Neural progenitor cell (in vitro differentiated cells): ENCODE results near the gene BRWD1. TPM values are rescaled to one million over a fixed set of nuclear protein-coding genes. Genes with fewer than 3 reads are reported as not detected.
"Not testable (repeated sequence)": the region's sequence is repeated elsewhere in the genome, so short reads cannot be mapped to it uniquely, and the experiment has no call there.

Source experiments
- DNase-seq: peaks from one replicate; pipeline ENCODE4 v3.0.0-alpha.2; 2016; ENCODE audit warnings: low spot score
- H2AFZ ChIP-seq: fragments of 200-600 bp; sonication (generic); replicated peaks from 2 replicates; pipeline ENCODE4 v1.6.1; 2016; ENCODE audit warnings: antibody characterized with exemption
- H3F3A ChIP-seq: fragments of 200-600 bp; sonication (generic); 2 replicates; pipeline ENCODE4 v1.6.1; 2016; ENCODE audit warnings: antibody characterized with exemption, low read depth
- H3K27ac ChIP-seq: fragments of 200-600 bp; sonication (generic); 2 replicates; pipeline ENCODE4 v1.5.1; 2016; ENCODE audit warnings: mild to moderate bottlenecking
- H3K27me3 ChIP-seq: fragments of 200-600 bp; sonication (generic); 2 replicates; pipeline ENCODE4 v1.6.1; 2016; ENCODE audit warnings: mild to moderate bottlenecking, moderate library complexity
- H3K36me3 ChIP-seq: fragments of 200-600 bp; sonication (generic); 2 replicates; pipeline ENCODE4 v1.5.1; 2016
- H3K4me1 ChIP-seq: fragments of 200-600 bp; sonication (generic); 2 replicates; pipeline ENCODE4 v1.6.1; 2016; ENCODE audit warnings: mixed run types
- H3K4me2 ChIP-seq: fragments of 200-600 bp; sonication (generic); 2 replicates; pipeline ENCODE4 v1.6.1; 2016
- H3K4me3 ChIP-seq: fragments of 200-600 bp; sonication (generic); 2 replicates; pipeline ENCODE4 v1.5.1; 2016
- H3K79me2 ChIP-seq: fragments of 200-600 bp; sonication (generic); 2 replicates; pipeline ENCODE4 v1.6.1; 2016; ENCODE audit warnings: low read depth
- H3K9ac ChIP-seq: fragments of 200-600 bp; sonication (generic); 2 replicates; pipeline ENCODE4 v1.6.1; 2016
- H3K9me3 ChIP-seq: fragments of 200-600 bp; sonication (generic); 2 replicates; pipeline ENCODE4 v1.5.1; 2016; ENCODE audit warnings: low read depth
- H4K20me1 ChIP-seq: fragments of 200-600 bp; sonication (generic); 2 replicates; pipeline ENCODE4 v1.6.1; 2016; ENCODE audit warnings: low read depth
- H3K27ac Mint-ChIP-seq: 3 replicates; pipeline ENCODE4 v1.8.0; 2021; ENCODE audit warnings: mixed read lengths
- H3K27me3 Mint-ChIP-seq: 2 replicates; pipeline ENCODE4 v1.8.0; 2022; ENCODE audit warnings: low read depth, mild to moderate bottlenecking, inconsistent platforms, moderate library complexity, mixed read lengths; ENCODE audit not compliant: insufficient read depth
- H3K36me3 Mint-ChIP-seq: 3 replicates; pipeline ENCODE4 v1.8.0; 2021; ENCODE audit warnings: mixed read lengths
- H3K4me1 Mint-ChIP-seq: 3 replicates; pipeline ENCODE4 v1.8.0; 2021; ENCODE audit warnings: mixed read lengths
- H3K4me3 Mint-ChIP-seq: 3 replicates; pipeline ENCODE4 v1.8.0; 2021; ENCODE audit warnings: mild to moderate bottlenecking, moderate library complexity, mixed read lengths
- H3K9me3 Mint-ChIP-seq: 3 replicates; pipeline ENCODE4 v1.8.0; 2020; ENCODE audit warnings: mixed read lengths
- CTCF ChIP-seq: fragments of 200-600 bp; sonication (generic); IDR thresholded peaks from 2 replicates; pipeline ENCODE4 v1.5.1; 2017; ENCODE audit warnings: antibody characterized with exemption, mild to moderate bottlenecking
- EZH2 ChIP-seq: fragments of 200-600 bp; sonication (generic); IDR thresholded peaks from 2 replicates; pipeline ENCODE4 v1.6.1; 2017; ENCODE audit warnings: antibody characterized with exemption, mild to moderate bottlenecking, moderate library complexity
- EZH2phosphoT487 ChIP-seq: fragments of 200-600 bp; sonication (generic); IDR thresholded peaks from 2 replicates; pipeline ENCODE4 v1.6.1; 2017; ENCODE audit warnings: antibody characterized with exemption
- total RNA-seq: library from RNA; depleted of rRNA; stranded (reverse); fragments of >200 nt; gene quantifications from 2 replicates; pipeline ENCODE4 v1.2.3, GENCODE V29; 2015; ENCODE audit warnings: low replicate concordance

Gene BRWD1
- total RNA-seq, 1 donor from 2014 or later = 130 TPM

GRCh38 chr21:39221282-39221996 lies 92.0 kb downstream of the BRWD1 start:
- H3K27me3 Mint-ChIP-seq = no peaks in the 10 kb centered on the region
- no peaks in the 10 kb centered on the region for H3K4me1 Mint-ChIP-seq
- no peak overlapping the region for H3K27ac Mint-ChIP-seq
- Histone ChIP-seq H3K36me3 (peaks cover 33% of the 10 kb centered on the region), H3F3A (no peaks in the 10 kb centered on the region), H3K27me3 (no peaks in the 10 kb centered on the region), H4K20me1 (peaks cover 7% of the 10 kb centered on the region), H3K79me2 (no peaks in the 10 kb centered on the region), H2AFZ (no peak overlapping the region), H3K4me3 (no peak overlapping the region), H3K4me2 (no peak overlapping the region), H3K9me3 (no peaks in the 10 kb centered on the region), H3K9ac (no peak overlapping the region), H3K27ac (no peak overlapping the region), H3K4me1 (no peaks in the 10 kb centered on the region)
- peaks cover 30% of the 10 kb centered on the region for H3K36me3 Mint-ChIP-seq
- no peak for DNase-seq
- no peaks in the 10 kb centered on the region for H3K9me3 Mint-ChIP-seq
- H3K4me3 Mint-ChIP-seq = no peak overlapping the region
- TF ChIP-seq EZH2phosphoT487 (no peak), EZH2 (no peak), CTCF (no peak)

- H3K9me3 ChIP-seq, H4K20me1 ChIP-seq, DNase-seq, H3K27ac ChIP-seq, H3K9ac ChIP-seq, H3K9me3 Mint-ChIP-seq, H3K4me1 Mint-ChIP-seq, H2AFZ ChIP-seq, H3K27ac Mint-ChIP-seq, H3K4me3 ChIP-seq, H3K4me3 Mint-ChIP-seq, H3K4me2 ChIP-seq, H3K4me1 ChIP-seq, H3K79me2 ChIP-seq, H3K27me3 ChIP-seq, H3F3A ChIP-seq, H3K27me3 Mint-ChIP-seq: not testable (repeated sequence)
- H3K36me3 ChIP-seq = peaks cover 34% of the 10 kb centered on the region
- peaks cover 28% of the 10 kb centered on the region for H3K36me3 Mint-ChIP-seq
Observed at GRCh38 chr21:39220875-39221274, 92.6 kb downstream of the BRWD1 start.

- H2AFZ ChIP-seq = no peak overlapping the region
- H3K27ac ChIP-seq = no peak overlapping the region
- H3K36me3 ChIP-seq = peaks cover 34% of the 10 kb centered on the region
- Mint-ChIP-seq H3K27ac (no peak overlapping the region), H3K4me1 (no peaks in the 10 kb centered on the region), H3K27me3 (no peaks in the 10 kb centered on the region), H3K36me3 (peaks cover 31% of the 10 kb centered on the region), H3K4me3 (no peak overlapping the region), H3K9me3 (no peaks in the 10 kb centered on the region)
- H3K9me3 ChIP-seq = no peaks in the 10 kb centered on the region
- peaks cover 9% of the 10 kb centered on the region for H4K20me1 ChIP-seq
- H3K9ac ChIP-seq = no peak overlapping the region
- H3K4me3 ChIP-seq = no peak overlapping the region
- H3K4me2 ChIP-seq = no peak overlapping the region
- H3K4me1 ChIP-seq = no peaks in the 10 kb centered on the region
- no peaks in the 10 kb centered on the region for H3K79me2 ChIP-seq
- no peaks in the 10 kb centered on the region for H3F3A ChIP-seq
- no peak for DNase-seq
- no peak for TF ChIP-seq CTCF
- no peak for TF ChIP-seq EZH2
- TF ChIP-seq EZH2phosphoT487 = no peak
- H3K27me3 ChIP-seq = no peaks in the 10 kb centered on the region
Observed at GRCh38 chr21:39220150-39220549, 93.3 kb downstream of the BRWD1 start.

- no peak overlapping the region for H2AFZ ChIP-seq
- no peak overlapping the region for H3K4me2 ChIP-seq
- no peak for DNase-seq
- no peak overlapping the region for H3K4me3 ChIP-seq
- TF ChIP-seq CTCF (no peak), EZH2phosphoT487 (no peak), EZH2 (no peak)
- no peaks in the 10 kb centered on the region for H3K9me3 ChIP-seq
- no peak overlapping the region for H3K4me3 Mint-ChIP-seq
- no peaks in the 10 kb centered on the region for H3K27me3 ChIP-seq
- H3K79me2 ChIP-seq = no peaks in the 10 kb centered on the region
- peaks cover 44% of the 10 kb centered on the region for H3K36me3 ChIP-seq
- no peaks in the 10 kb centered on the region for H3K4me1 Mint-ChIP-seq
- peaks cover 27% of the 10 kb centered on the region for H3K36me3 Mint-ChIP-seq
- no peaks in the 10 kb centered on the region for H3K27me3 Mint-ChIP-seq
- H3F3A ChIP-seq = no peaks in the 10 kb centered on the region
- H3K4me1 ChIP-seq = no peaks in the 10 kb centered on the region
- H3K9me3 Mint-ChIP-seq = no peaks in the 10 kb centered on the region
- H3K27ac Mint-ChIP-seq = no peak overlapping the region
- H3K27ac ChIP-seq = no peak overlapping the region
- H3K9ac ChIP-seq = no peak overlapping the region
- peaks cover 9% of the 10 kb centered on the region for H4K20me1 ChIP-seq
Observed at GRCh38 chr21:39218082-39218409, 95.4 kb downstream of the BRWD1 start.
